GM21529 (cell line): ENCODE results near the gene FAM83D.
A peak's percentile ranks its signal among the peaks of the same experiment; 100 is the strongest.
"Not testable (repeated sequence)": the region's sequence is repeated elsewhere in the genome, so short reads cannot be mapped to it uniquely, and the experiment has no call there.

Experiments used
- ATAC-seq: cut with Tn5 transposase; IDR thresholded peaks from one replicate; pipeline ENCODE4 v1.9.1; 2021; ENCODE audit not compliant: unreplicated experiment

Gene FAM83D

DNA sequence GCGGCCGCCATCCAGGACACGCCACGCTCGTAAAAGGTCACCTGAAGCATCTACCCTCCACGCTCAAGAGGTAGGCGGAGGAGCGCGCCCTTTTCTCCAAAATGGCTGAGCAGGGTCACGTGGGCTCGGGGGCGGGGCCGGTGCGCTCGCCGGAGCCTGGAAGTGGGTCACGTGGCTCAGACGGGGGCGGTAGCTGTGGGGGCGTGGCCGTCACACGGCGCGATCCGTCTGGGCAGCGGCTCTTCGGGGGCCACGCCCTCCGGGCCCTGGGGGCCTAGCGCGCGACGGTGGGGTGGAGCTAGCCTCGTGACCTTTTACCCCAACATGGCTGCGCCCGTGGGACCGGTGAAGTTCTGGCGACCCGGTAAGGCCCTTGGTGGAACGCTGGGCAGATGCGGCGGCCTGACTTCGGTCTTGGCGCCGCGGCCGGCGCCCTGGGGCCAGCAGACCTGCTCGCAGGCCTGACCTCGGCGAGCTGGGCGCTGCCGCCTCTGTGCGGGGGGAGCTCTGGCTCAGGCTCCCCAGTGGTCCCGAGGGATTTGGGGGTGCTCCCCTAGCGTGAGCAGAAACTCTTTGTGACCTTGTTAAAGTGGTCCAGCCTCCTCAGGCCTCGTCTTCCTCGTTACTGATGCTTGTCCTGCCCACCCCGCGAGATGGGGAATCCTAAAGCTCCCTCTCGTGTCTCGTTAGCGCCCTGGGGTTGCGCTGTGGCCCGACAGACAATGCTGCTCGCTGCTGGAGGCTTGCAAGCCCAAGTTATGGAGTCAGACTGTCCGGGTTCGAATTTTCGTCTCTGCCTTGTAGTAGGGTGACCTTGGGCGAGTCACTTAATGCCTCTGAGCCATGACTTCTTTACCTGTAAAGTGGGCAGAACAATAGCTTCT lies 36.1 kb downstream of the FAM83D start, which contains the start of gene DHX35:
Gene DHX35 (plus strand): TSS at position 301 of the 884 bp plus-strand sequence. CDS start 24 bp downstream, at position 325.
- ATAC-seq: peak; percentile 97

- ATAC-seq: no peak
These were observed 36.7 kb downstream of the FAM83D start for GRCh38 chr20:38962928-38963401.

- ATAC-seq: no peak
These were observed 37.5 kb downstream of the FAM83D start for GRCh38 chr20:38963745-38964144.

GRCh38 chr20:38965264-38965663 lies 39.0 kb downstream of the FAM83D start:
- no peak for ATAC-seq

DNA sequence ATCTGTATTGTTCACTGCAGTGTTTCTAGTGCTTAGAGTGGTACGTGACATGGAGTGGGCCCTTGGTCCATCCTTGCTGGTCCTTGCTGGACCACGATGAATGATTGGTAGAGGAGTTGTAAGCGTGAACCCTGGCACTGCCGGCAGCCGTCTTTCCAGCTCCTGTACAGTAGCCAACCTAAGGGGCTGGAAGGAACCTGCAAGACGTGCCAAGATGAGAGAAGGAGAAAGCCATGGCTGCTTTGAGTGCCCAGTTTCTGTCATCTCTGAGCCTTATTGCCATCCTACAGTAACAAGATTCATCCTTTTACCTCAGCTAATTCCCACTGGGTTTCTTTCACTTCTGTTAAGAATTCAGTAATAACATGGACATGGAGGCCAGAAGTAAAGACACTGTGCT lies 41.9 kb downstream of the FAM83D start:
- no peak for ATAC-seq

GRCh38 chr20:38969708-38970107 lies 43.5 kb downstream of the FAM83D start:
- no peak for ATAC-seq

GRCh38 chr20:38970302-38970701 lies 44.1 kb downstream of the FAM83D start:
- ATAC-seq: no peak

GRCh38 chr20:38973107-38973506 lies 46.9 kb downstream of the FAM83D start:
- no peak for ATAC-seq

- ATAC-seq: no peak
These were observed 47.4 kb downstream of the FAM83D start for GRCh38 chr20:38973645-38974044.

DNA sequence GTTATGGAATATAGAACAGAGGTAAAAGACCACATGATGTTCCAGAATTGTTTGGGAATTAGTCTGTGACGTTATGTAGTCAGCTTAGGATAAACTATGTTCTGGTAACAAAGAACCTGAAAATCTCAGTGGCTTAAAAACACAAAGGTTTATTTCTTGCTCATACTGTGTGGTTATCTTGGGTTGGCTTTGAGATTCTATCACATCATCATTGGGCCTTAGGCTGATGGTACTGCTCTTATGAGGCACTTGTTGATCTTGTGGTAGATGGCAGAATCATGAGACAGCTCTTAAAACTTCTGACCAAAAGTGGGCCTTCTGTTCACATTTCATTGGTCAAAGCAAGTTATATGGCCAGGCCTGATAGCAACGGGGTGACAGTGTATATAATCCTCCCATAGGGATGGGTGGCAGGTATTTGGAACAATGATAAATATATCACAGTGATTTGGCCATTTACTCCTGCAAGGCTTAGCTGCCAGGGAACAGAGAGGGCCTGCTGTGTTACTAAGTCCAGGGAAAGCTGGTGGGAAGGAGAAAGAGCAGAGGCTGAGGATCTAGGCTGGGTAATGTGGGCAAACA lies 49.4 kb downstream of the FAM83D start:
- ATAC-seq: no peak

GRCh38 chr20:38979434-38979833 lies 53.2 kb downstream of the FAM83D start:
- ATAC-seq: no peak

GRCh38 chr20:38979842-38980241 lies 53.6 kb downstream of the FAM83D start:
- no peak for ATAC-seq

GRCh38 chr20:38982291-38982690 lies 56.1 kb downstream of the FAM83D start:
- ATAC-seq: no peak

DNA sequence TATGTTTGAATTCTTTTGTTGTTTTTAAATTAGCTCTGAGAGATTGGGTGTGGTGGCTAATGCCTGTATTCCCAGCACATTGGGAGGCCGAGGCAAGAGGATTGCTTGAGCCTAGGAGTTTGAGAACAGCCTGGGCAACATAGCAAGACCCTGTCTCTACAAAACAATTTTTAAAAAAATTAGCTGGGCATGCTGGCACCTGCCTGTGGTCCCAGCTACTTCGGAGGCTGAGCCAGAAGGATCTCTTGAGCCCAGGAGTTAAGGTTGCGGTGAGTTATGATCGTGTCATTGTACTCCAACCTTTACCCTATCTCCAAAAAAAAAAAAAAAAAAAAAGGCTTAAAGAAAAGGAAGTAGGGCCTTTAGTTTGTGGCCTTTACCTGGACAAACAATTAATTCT lies 58.8 kb downstream of the FAM83D start:
- no peak for ATAC-seq

DNA sequence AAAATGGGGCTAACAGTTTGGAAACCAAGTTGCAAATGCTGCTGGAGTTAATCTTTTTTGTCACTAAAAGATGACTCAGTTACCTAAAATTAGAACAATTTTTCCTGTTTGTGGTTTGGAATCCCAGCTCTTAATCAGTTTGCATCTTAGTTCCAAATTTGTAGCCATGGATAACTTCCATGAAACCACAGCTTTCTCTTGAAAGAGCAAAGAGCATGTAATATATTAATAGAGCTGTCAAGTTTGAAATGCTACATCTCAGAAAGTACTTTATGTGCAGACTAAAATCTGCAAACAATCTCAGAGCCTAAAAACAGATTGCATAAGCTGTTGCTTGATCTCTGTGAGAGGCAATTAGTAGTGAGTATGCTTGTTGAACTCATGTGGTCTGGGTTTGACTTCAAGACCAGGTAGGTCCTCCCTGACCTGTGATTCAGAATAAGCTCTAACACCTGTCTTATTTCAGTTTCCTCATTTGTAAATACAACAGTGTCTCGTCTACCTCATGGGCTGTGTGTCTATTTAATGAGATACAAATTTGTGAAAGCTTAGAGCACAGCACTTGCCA lies 59.5 kb downstream of the FAM83D start:
- peak; percentile 33 for ATAC-seq

- no peak for ATAC-seq
These were observed 60.4 kb downstream of the FAM83D start for GRCh38 chr20:38986663-38987062.

GRCh38 chr20:38987777-38988176 lies 61.6 kb downstream of the FAM83D start:
- ATAC-seq: peak; percentile 70

DNA sequence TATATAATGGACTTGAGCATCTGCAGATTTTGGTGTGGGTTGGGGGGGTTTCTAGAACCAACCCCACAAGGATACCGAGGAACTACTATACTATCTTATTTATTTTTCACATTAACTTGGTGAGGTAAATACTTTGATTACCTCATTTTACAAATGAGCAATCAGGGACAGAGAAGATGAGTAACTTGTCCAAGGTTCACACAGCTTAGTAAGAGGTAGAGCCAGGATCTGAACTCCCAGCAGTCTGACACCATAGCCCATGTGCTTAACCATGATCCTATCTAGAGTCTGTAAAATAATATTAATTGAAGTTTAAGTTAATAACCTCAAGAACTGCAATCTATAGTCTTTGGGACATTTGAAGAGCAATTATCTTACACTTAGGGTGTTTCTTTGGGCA lies 64.5 kb downstream of the FAM83D start:
- no peak for ATAC-seq

DNA sequence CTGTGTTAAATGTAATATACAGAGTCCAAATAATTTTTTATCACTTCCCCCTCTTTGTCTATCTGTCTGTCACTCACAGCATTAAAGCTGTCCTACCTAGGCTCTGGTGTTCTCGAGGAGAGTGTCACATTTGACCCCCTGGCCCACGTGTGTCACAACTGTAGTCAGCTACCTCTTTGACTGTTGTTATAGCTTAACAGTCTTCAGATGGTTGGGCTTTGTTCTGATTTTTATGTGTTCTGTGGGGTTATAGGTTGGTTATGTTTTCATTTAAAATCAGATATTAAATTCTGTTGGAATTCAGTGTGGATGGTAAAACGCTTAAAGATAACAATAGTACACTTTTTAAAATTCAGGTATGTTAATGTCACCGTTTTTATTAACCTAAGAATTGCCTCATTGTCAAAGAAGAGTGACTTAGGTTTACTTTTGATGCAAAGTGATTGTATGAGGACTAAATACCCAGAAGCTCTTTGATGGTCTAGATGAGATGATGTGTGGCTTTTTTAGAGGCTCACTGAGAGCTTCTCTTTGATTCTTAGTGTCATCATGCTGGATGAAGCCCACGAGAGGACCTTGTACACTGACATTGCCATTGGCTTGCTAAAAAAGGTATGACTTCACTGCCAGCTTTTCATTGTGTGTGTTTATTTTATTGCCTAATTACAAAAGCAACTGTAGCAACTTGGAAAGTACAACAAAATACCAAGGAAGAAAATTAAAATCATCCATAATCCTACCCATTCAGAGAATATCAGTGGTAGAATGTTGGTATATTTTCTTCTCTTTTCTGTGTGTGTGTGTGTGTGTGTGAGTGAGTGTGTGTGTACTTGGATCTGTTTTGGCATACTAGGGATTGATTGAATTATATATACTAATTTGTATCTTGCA lies 65.8 kb downstream of the FAM83D start:
- no peak for ATAC-seq

- no peak for ATAC-seq
These were observed 69.4 kb downstream of the FAM83D start for GRCh38 chr20:38995536-38996044.

- not testable (repeated sequence) for ATAC-seq
These were observed 70.6 kb downstream of the FAM83D start for GRCh38 chr20:38996866-38997265.
